Muscle of leg (tissue), 11 donors: ENCODE results near the gene KRT33A. TPM values are rescaled to one million over a fixed set of nuclear protein-coding genes. Genes with fewer than 3 reads are reported as not detected.

Experiments
- DNase-seq: peaks from one replicate; pipeline ENCODE4 v3.0.0; 2013
- H3K27ac ChIP-seq: one replicate; pipeline ENCODE4 v1.5.1; 2013; ENCODE audit warnings: mild to moderate bottlenecking, low read length, control low read depth
- H3K27me3 ChIP-seq: one replicate; pipeline ENCODE4 v1.6.1; 2013; ENCODE audit warnings: low read length; ENCODE audit not compliant: control insufficient read depth, insufficient read depth
- H3K36me3 ChIP-seq: one replicate; pipeline ENCODE4 v1.6.1; 2013; ENCODE audit warnings: low read length; ENCODE audit not compliant: control insufficient read depth, insufficient read depth
- H3K4me1 ChIP-seq: one replicate; pipeline ENCODE4 v1.6.1; 2013; ENCODE audit warnings: low read length; ENCODE audit not compliant: control insufficient read depth, insufficient read depth
- H3K4me3 ChIP-seq: one replicate; pipeline ENCODE4 v1.5.1; 2013; ENCODE audit warnings: low read length, control low read depth
- H3K9me3 ChIP-seq: replicated peaks from 2 replicates; pipeline ENCODE4 v1.6.1; 2013; ENCODE audit warnings: low read depth, low read length; ENCODE audit not compliant: control insufficient read depth
- WGBS: methylation state at CpG from one replicate; pipeline ENCODE4 v1.1.5; 2013; ENCODE audit warnings: missing lambda C conversion rate; ENCODE audit not compliant: insufficient coverage; 5-methylcytosine and 5-hydroxymethylcytosine counted together
- polyA plus RNA-seq, 8 donors: library from polyadenylated mRNA; unstranded; fragments of 120-200 nt; gene quantifications; one replicate each; pipeline versions ENCODE4 v1.2.1 to v1.2.3, GENCODE V29; 2013; ENCODE audit warnings: inconsistent platforms in 1 of 8, low replicate concordance in 1 of 8; ENCODE audit not compliant: insufficient read length in 8 of 8, insufficient read depth in 1 of 8
- total RNA-seq: library from RNA; stranded (reverse); fragments of 120-200 nt; gene quantifications from one replicate; pipeline ENCODE4 v1.2.4, GENCODE V29; 2013

Gene KRT33A
- total and polyA plus RNA-seq, 9 donors, result not detected

DNA sequence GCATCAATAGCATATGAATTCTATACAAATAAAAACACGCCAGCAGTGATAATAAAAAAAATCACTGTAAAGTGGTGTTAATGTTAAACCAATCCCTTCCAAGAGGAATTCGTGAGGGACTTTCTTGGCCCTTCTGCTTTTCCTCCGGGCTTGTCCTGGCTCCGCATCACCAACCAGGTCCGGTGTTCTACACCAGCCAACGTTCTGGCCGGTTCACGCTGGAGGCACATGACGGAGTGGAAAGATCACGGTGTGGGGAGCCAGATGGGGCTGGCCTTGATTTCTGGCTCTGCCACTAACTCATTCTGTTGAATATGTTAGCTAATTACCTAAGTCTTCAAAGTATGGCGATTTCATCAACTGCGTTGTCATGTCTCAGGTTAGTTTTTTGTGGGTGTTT lies 46.5 kb downstream of the KRT33A start:
- H3K4me1 ChIP-seq, result peaks cover 20% of the 10 kb centered on the region
- peaks cover 6% of the 10 kb centered on the region for H3K27me3 ChIP-seq
- WGBS, result 30% methylated on average over 2 of the region's 12 CpGs
- H3K9me3 ChIP-seq, result no peaks in the 10 kb centered on the region
- no peaks in the 10 kb centered on the region for H3K36me3 ChIP-seq
- H3K27ac ChIP-seq, result no peak overlapping the region
- H3K4me3 ChIP-seq, result no peak overlapping the region
- DNase-seq, result no peak

DNA sequence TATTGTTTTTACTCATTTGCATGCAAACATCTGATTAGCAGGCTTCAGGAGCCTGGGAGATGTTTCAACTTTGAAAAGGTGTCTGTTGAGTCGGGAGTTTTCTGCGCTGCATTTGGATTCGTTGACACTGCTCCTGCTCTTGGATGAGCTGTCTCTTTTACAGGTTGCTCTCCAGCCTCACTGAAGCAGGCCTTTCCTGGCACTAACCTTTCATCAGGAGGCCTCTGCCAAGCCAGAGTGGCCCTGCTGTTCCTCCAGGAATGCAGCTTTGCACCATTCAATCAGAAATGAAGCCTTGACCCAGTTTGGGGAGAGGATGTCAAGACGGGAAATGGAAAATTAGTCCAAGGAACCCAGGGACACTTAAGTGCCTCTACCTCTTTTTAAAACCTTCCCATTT lies 47.6 kb downstream of the KRT33A start:
- H3K36me3 ChIP-seq, result no peaks in the 10 kb centered on the region
- DNase-seq, result no peak
- H3K27ac ChIP-seq, result no peak overlapping the region
- peaks cover 9% of the 10 kb centered on the region for H3K4me1 ChIP-seq
- no peaks in the 10 kb centered on the region for H3K9me3 ChIP-seq
- 89% methylated on average over 3 of the region's 4 CpGs for WGBS
- H3K27me3 ChIP-seq, result peaks cover 9% of the 10 kb centered on the region
- H3K4me3 ChIP-seq, result no peak overlapping the region

DNA sequence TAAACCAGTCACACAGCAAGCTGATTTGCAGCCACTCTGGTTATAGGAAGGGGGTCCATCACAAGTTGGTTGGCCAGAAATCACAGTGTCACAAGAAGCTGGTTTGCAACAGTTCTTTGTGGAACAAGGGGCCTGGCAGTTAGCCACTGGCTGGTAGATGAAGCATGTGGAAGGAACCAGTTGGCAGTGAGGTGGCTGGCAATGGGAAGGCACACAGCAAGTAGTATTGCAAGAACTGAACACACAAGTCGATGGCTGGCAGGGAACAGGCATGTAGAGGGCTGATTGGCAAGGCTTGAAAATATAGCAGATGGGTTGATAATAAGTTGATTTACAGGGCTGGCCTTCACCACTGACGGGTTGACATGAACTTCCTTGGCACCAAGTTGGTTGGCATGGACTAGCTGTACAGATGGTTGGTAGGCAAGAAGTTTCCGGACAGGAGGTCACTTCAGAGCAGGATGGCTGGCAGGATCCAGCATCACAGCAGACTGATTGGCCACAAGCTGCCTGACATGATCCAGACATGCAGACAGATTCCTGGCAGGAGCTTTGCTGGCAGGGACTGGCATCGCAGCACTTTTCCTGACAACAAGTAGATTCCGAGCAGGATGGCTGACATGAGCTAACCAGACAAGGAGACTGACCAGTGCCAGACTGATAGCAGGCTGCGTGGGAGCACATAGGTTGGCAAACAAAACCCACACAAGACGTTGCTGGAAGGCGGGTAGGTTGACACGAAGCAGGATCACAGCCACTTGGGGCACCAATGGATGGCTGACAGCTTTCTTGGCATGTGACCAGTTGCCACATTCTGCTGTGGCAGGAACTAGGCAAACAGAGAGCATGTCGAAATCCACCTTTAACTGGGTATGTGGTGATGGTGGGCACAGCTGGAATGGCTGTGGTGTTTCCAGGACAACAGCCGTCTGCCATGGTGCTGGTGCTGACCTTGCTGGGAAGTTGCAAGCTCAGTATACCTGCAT lies 48.4 kb downstream of the KRT33A start, which contains the start of gene KRTAP29-1:
KRTAP29-1 (minus strand) TSS at position 936 of the 986 bp plus-strand sequence; CDS start at position 936, 0 bp downstream.
- WGBS, result 75% methylated on average over 11 of the region's 11 CpGs
- no peak within 1 kb of the TSS for H3K27ac ChIP-seq
- peak; percentile 4 for DNase-seq

DNA sequence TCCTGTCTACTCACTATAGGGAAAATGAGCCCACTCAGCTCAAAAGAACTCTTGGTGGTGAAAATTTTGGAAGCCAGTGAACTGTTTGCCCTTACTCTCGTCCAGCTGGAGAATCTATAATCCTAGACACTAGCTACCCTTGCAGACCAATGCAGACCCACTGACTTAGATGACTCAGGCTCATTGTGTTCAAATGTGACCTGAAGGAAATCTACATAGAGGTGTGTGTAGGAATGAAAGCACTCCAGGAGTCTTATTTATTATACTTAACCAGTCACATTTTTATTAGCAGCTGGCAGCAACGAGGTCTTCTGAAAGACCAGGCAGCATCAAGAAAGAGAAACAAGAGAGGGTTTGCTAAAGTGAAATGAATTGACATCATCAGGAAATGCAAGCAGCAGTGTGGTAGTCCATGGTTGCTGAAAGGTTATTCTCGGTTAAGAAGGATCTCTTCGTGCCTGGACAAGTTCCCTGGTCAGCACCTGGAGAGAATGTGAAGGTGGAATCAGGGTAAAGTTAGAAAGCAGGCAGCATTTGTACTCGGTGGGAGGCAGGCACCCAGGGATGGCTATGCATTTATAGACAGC lies 49.3 kb downstream of the KRT33A start:
- H3K9me3 ChIP-seq, result no peaks in the 10 kb centered on the region
- H3K27me3 ChIP-seq, result peaks cover 9% of the 10 kb centered on the region
- H3K4me1 ChIP-seq, result no peaks in the 10 kb centered on the region
- no peak overlapping the region for H3K27ac ChIP-seq
- 80% methylated on average over 3 of the region's 5 CpGs for WGBS
- no peak overlapping the region for H3K4me3 ChIP-seq
- no peaks in the 10 kb centered on the region for H3K36me3 ChIP-seq
- DNase-seq, result no peak

More for the DNA sequence above, 48.4 kb downstream of the KRT33A start, which contains the start of gene KRTAP29-1:
- H3K4me3 ChIP-seq, result no peak within 1 kb of the TSS
- no peaks in the 10 kb centered on the region for H3K9me3 ChIP-seq
- no peaks in the 10 kb centered on the region for H3K36me3 ChIP-seq
- H3K27me3 ChIP-seq, result peaks cover 9% of the 10 kb centered on the region
- H3K4me1 ChIP-seq, result peaks cover 2% of the 10 kb centered on the region

DNA sequence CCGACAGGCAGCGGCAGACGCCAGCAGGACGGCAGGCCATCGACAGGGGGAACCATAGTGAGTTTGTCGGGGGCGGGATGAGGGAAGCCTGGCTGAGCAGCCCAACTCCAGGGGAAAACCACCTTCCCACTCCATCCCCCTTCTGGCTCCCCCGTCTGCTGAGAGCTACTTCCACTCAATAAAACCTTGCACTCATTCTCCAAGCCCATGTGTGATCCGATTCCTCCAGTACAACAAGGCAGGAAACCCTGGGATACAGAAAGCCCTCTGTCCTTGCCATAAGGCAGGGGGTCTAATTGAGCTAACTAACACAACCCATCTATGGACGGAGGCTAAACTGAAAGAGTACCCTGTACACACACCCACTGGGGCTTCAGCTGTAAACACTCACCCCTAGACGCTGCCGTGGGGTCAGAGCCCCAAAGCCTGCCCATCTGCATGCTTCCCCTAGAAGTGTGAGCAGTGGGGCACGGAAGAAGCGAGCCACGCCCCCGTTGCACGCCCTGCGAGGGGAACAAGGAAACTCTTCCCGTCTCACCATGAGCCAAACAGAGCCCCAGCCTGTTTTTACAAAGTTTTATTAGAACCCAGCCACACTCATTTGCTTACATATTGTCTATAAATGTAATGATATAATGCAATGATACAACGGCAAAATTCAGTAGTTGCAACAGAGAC lies 52.0 kb downstream of the KRT33A start:
- Histone ChIP-seq H3K4me1 (no peaks in the 10 kb centered on the region), H3K4me3 (no peak overlapping the region), H3K27ac (no peak overlapping the region), H3K9me3 (no peaks in the 10 kb centered on the region), H3K36me3 (no peaks in the 10 kb centered on the region), H3K27me3 (peaks cover 7% of the 10 kb centered on the region)
- WGBS, result 88% methylated on average over 13 of the region's 20 CpGs
- no peak for DNase-seq

DNA sequence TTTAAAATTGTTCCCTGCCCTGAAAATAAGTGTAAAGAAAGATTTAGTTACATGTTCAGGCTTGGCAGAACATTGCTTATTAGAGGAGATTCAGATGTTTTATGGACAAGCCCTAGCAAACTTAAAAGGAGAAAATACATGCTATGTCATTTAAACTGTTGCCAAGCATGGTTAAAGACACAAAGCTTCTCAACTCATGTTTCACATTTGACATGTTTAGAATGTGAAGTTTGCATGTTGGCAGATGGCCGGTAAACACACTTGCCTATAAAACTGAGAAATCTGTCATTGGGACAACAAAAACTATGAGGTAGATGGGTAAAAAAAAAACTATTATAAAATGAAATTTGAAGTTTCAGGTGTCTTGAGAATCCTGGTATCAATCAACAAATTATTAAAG lies 53.8 kb downstream of the KRT33A start:
- no peak overlapping the region for H3K4me3 ChIP-seq
- no peaks in the 10 kb centered on the region for H3K4me1 ChIP-seq
- WGBS, result no CpG with 5 or more reads among the region's 1 CpG
- no peak overlapping the region for H3K27ac ChIP-seq
- H3K27me3 ChIP-seq, result peaks cover 5% of the 10 kb centered on the region
- H3K9me3 ChIP-seq, result no peaks in the 10 kb centered on the region
- H3K36me3 ChIP-seq, result no peaks in the 10 kb centered on the region
- peak; percentile 4 for DNase-seq

Other genes with a start within 250 kb of the KRT33A start
Only the 30 nearest of the 34 such genes appear.
- not detected for gene KRTAP4-12, start 226.6 kb downstream of the KRT33A start, total RNA-seq
- gene KRTAP4-12, start 226.6 kb downstream of the KRT33A start, polyA plus RNA-seq, result not detected
- not detected for gene KRTAP4-6, start 210.3 kb downstream of the KRT33A start, total RNA-seq
- gene KRTAP4-6, start 210.3 kb downstream of the KRT33A start, polyA plus RNA-seq, result not detected
- not detected for gene KRTAP4-5, start 201.0 kb downstream of the KRT33A start, total RNA-seq
- gene KRTAP4-5, start 201.0 kb downstream of the KRT33A start, polyA plus RNA-seq, result not detected
- gene KRTAP4-4, start 190.1 kb downstream of the KRT33A start, total RNA-seq, result not detected
- not detected for gene KRTAP4-4, start 190.1 kb downstream of the KRT33A start, polyA plus RNA-seq
- gene KRTAP4-3, start 182.6 kb downstream of the KRT33A start, total RNA-seq, result not detected
- gene KRTAP4-3, start 182.6 kb downstream of the KRT33A start, polyA plus RNA-seq, result not detected
- gene KRTAP4-2, start 172.6 kb downstream of the KRT33A start, total RNA-seq, result not detected
- gene KRTAP4-2, start 172.6 kb downstream of the KRT33A start, polyA plus RNA-seq, result not detected
- not detected for gene KRTAP4-1, start 165.9 kb downstream of the KRT33A start, total RNA-seq
- gene KRTAP4-1, start 165.9 kb downstream of the KRT33A start, polyA plus RNA-seq, result not detected
- not detected for gene KRTAP9-1, start 160.9 kb downstream of the KRT33A start, total RNA-seq
- gene KRTAP9-1, start 160.9 kb downstream of the KRT33A start, polyA plus RNA-seq, result not detected
- not detected for gene KRTAP9-2, start 124.2 kb downstream of the KRT33A start, total RNA-seq
- not detected for gene KRTAP9-2, start 124.2 kb downstream of the KRT33A start, polyA plus RNA-seq
- not detected for gene KRTAP9-3, start 118.4 kb downstream of the KRT33A start, total RNA-seq
- not detected for gene KRTAP9-3, start 118.4 kb downstream of the KRT33A start, polyA plus RNA-seq
- not detected for gene KRTAP9-8, start 112.8 kb downstream of the KRT33A start, total RNA-seq
- not detected for gene KRTAP9-8, start 112.8 kb downstream of the KRT33A start, polyA plus RNA-seq
- gene KRTAP9-4, start 101.1 kb downstream of the KRT33A start, total RNA-seq, result not detected
- gene KRTAP9-4, start 101.1 kb downstream of the KRT33A start, polyA plus RNA-seq, result not detected
- gene KRTAP9-9, start 95.4 kb downstream of the KRT33A start, total RNA-seq, result not detected
- gene KRTAP9-9, start 95.4 kb downstream of the KRT33A start, polyA plus RNA-seq, result not detected
- gene KRTAP9-6, start 85.5 kb downstream of the KRT33A start, total RNA-seq, result not detected
- gene KRTAP9-6, start 85.5 kb downstream of the KRT33A start, polyA plus RNA-seq, result under 1 TPM in 5 of 8 donors, not detected in 3; 0.13 to 0.22 (median 0.19) TPM
- gene KRTAP9-7, start 75.1 kb downstream of the KRT33A start, total RNA-seq, result not detected
- not detected for gene KRTAP9-7, start 75.1 kb downstream of the KRT33A start, polyA plus RNA-seq
- not detected for gene KRTAP29-1, start 48.0 kb downstream of the KRT33A start, total RNA-seq
- not detected for gene KRTAP29-1, start 48.0 kb downstream of the KRT33A start, polyA plus RNA-seq
- gene KRTAP16-1, start 41.5 kb downstream of the KRT33A start, total RNA-seq, result not detected
- gene KRTAP16-1, start 41.5 kb downstream of the KRT33A start, polyA plus RNA-seq, result not detected
- not detected for gene KRTAP17-1, start 35.1 kb downstream of the KRT33A start, total RNA-seq
- gene KRTAP17-1, start 35.1 kb downstream of the KRT33A start, polyA plus RNA-seq, result not detected
- gene KRT33B, start 19.0 kb upstream of the KRT33A start, total RNA-seq, result 0.09 TPM
- under 1 TPM; 0.08 to 0.37 (median 0.19) TPM for gene KRT33B, start 19.0 kb upstream of the KRT33A start, polyA plus RNA-seq
- not detected for gene KRT34, start 31.5 kb upstream of the KRT33A start, total RNA-seq
- not detected for gene KRT34, start 31.5 kb upstream of the KRT33A start, polyA plus RNA-seq
- gene KRT31, start 46.8 kb upstream of the KRT33A start, total RNA-seq, result 3.3 TPM
- gene KRT31, start 46.8 kb upstream of the KRT33A start, polyA plus RNA-seq, result 1 to 10 TPM; 3.9 to 6.4 (median 5.7) TPM
- gene KRT37, start 73.8 kb upstream of the KRT33A start, total RNA-seq, result not detected
- gene KRT37, start 73.8 kb upstream of the KRT33A start, polyA plus RNA-seq, result not detected
- gene KRT38, start 90.2 kb upstream of the KRT33A start, total RNA-seq, result not detected
- not detected for gene KRT38, start 90.2 kb upstream of the KRT33A start, polyA plus RNA-seq
- gene KRT32, start 116.6 kb upstream of the KRT33A start, total RNA-seq, result not detected
- gene KRT32, start 116.6 kb upstream of the KRT33A start, polyA plus RNA-seq, result not detected
- not detected for gene KRT35, start 130.3 kb upstream of the KRT33A start, total RNA-seq
- gene KRT35, start 130.3 kb upstream of the KRT33A start, polyA plus RNA-seq, result under 1 TPM in 1 of 8 donors, not detected in 7; 0.08 TPM
- gene KRT36, start 139.1 kb upstream of the KRT33A start, total RNA-seq, result not detected
- gene KRT36, start 139.1 kb upstream of the KRT33A start, polyA plus RNA-seq, result not detected
- 0.13 TPM for gene KRT13, start 154.8 kb upstream of the KRT33A start, total RNA-seq
- gene KRT13, start 154.8 kb upstream of the KRT33A start, polyA plus RNA-seq, result 100 to 1,000 TPM in 1 of 8 donors, 1 to 10 TPM in 1, under 1 TPM in 5, not detected in 1; 0.16 to 177 (median 0.73) TPM
- 0.31 TPM for gene KRT15, start 168.1 kb upstream of the KRT33A start, total RNA-seq
- 10 to 100 TPM in 1 of 8 donors, 1 to 10 TPM in 1, under 1 TPM in 4, not detected in 2; 0.04 to 68.8 (median 0.20) TPM for gene KRT15, start 168.1 kb upstream of the KRT33A start, polyA plus RNA-seq
- 0.62 TPM for gene KRT19, start 177.5 kb upstream of the KRT33A start, total RNA-seq
- 10 to 100 TPM in 1 of 8 donors, 1 to 10 TPM in 4, under 1 TPM in 3; 0.31 to 45.2 (median 1.1) TPM for gene KRT19, start 177.5 kb upstream of the KRT33A start, polyA plus RNA-seq
- gene KRT9, start 221.2 kb upstream of the KRT33A start, total RNA-seq, result not detected
- under 1 TPM in 1 of 8 donors, not detected in 7; 0.12 TPM for gene KRT9, start 221.2 kb upstream of the KRT33A start, polyA plus RNA-seq